ENCODE data around the gene CCBE1.

DNA sequence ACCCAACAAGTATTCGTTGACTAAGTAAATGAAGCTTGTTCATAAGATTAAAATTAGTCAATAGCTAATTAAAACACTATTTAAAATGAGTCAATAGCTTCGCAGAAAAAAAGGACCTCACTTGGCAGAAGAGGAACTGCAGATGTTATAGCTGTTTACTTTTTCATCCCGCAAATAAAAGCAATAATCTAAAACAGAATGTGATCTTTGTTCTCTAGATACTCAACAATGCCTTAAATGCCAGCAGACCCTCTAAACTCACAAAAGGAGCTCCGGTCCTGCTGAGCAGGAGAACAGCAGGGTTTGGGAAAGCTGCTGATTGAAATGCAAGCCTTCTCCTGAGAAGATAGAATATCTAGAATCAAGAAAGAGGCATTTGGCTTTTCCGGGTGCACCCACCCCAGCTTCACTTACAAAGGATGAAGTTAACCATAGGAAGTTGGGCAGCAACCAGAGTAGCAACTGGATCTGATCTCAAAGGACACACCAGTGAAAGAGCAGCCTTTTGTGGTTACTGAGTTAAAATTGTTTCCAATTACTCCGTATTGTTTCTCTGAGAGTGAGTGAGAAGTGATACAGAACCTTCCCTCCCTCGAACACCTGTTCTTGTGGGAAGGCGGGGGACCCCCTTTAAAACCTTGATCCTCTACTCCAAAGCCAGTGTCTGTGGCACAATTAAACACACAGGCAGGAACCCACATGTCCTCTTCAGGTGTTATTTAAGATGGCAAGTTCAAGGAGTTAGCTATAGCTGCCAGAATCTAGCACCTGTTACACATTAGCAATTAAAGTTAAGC, 6.8 kb downstream of the CCBE1 start:
- TF ChIP-seq, protein P1, sequence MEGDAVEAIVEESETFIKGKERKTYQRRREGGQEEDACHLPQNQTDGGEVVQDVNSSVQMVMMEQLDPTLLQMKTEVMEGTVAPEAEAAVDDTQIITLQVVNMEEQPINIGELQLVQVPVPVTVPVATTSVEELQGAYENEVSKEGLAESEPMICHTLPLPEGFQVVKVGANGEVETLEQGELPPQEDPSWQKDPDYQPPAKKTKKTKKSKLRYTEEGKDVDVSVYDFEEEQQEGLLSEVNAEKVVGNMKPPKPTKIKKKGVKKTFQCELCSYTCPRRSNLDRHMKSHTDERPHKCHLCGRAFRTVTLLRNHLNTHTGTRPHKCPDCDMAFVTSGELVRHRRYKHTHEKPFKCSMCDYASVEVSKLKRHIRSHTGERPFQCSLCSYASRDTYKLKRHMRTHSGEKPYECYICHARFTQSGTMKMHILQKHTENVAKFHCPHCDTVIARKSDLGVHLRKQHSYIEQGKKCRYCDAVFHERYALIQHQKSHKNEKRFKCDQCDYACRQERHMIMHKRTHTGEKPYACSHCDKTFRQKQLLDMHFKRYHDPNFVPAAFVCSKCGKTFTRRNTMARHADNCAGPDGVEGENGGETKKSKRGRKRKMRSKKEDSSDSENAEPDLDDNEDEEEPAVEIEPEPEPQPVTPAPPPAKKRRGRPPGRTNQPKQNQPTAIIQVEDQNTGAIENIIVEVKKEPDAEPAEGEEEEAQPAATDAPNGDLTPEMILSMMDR (IDR thresholded peaks at IDR 0.05) = no peak
- TF ChIP-seq REST (IDR thresholded peaks at IDR 0.05; ENCODE audit: low read depth, low read length) = no peak
- no peak for TF ChIP-seq YY1 (IDR thresholded peaks at IDR 0.05; ENCODE audit: low read depth)
